Osteocyte (in vitro differentiated cells): ENCODE data around the gene ATOSA. TPM values are rescaled to one million over a fixed set of nuclear protein-coding genes. Genes with fewer than 3 reads are reported as not detected.

Experiments
- DNase-seq: peaks from one replicate; pipeline ENCODE4 v3.0.0; 2021; ENCODE audit warnings: mixed read lengths; ENCODE audit not compliant: unreplicated experiment; ENCODE audit errors: extremely low spot score
- H3K27ac Mint-ChIP-seq: one replicate; pipeline ENCODE4 v1.8.0; 2021; ENCODE audit warnings: mild to moderate bottlenecking, mixed read lengths; ENCODE audit not compliant: unreplicated experiment
- H3K27me3 Mint-ChIP-seq: one replicate; pipeline ENCODE4 v1.8.0; 2021; ENCODE audit warnings: mixed read lengths; ENCODE audit not compliant: unreplicated experiment
- H3K36me3 Mint-ChIP-seq: one replicate; pipeline ENCODE4 v1.8.0; 2021; ENCODE audit warnings: mixed read lengths; ENCODE audit not compliant: unreplicated experiment
- H3K4me1 Mint-ChIP-seq: one replicate; pipeline ENCODE4 v1.8.0; 2021; ENCODE audit warnings: mixed read lengths; ENCODE audit not compliant: unreplicated experiment
- H3K4me3 Mint-ChIP-seq: one replicate; pipeline ENCODE4 v1.8.0; 2021; ENCODE audit warnings: mild to moderate bottlenecking, moderate library complexity, mixed read lengths; ENCODE audit not compliant: unreplicated experiment
- H3K9me3 Mint-ChIP-seq: one replicate; pipeline ENCODE4 v1.8.0; 2021; ENCODE audit warnings: mixed read lengths; ENCODE audit not compliant: unreplicated experiment
- CTCF ChIP-seq: fragments of 200-600 bp; sonication (generic); IDR thresholded peaks from 2 replicates; pipeline ENCODE4 v1.5.0; 2021; ENCODE audit warnings: antibody characterized with exemption, mild to moderate bottlenecking, moderate library complexity
- total RNA-seq: library from RNA; stranded (reverse); gene quantifications from 2 replicates; pipeline ENCODE4 v1.2.1, GENCODE V29; 2021

The ATOSA gene
- total RNA-seq, 1 donor from 2014 or later = 33.6 TPM

GRCh38 chr15:52673734-52674133 is 5.5 kb downstream of the ATOSA start:
- Mint-ChIP-seq H3K9me3 (no peaks in the 10 kb centered on the region), H3K4me1 (peaks cover 23% of the 10 kb centered on the region), H3K4me3 (no peak overlapping the region), H3K36me3 (peaks cover 48% of the 10 kb centered on the region), H3K27me3 (no peaks in the 10 kb centered on the region), H3K27ac (no peak overlapping the region)
- TF ChIP-seq CTCF = no peak
- no peak for DNase-seq

- TF ChIP-seq CTCF = no peak
- H3K9me3 Mint-ChIP-seq = no peaks in the 10 kb centered on the region
- H3K36me3 Mint-ChIP-seq = peaks cover 48% of the 10 kb centered on the region
- no peak for DNase-seq
- no peaks in the 10 kb centered on the region for H3K27me3 Mint-ChIP-seq
- peaks cover 23% of the 10 kb centered on the region for H3K4me1 Mint-ChIP-seq
- no peak overlapping the region for H3K27ac Mint-ChIP-seq
- no peak overlapping the region for H3K4me3 Mint-ChIP-seq
Observed at GRCh38 chr15:52673312-52673711, 5.9 kb downstream of the ATOSA start.

GRCh38 chr15:52672661-52673060 is 6.5 kb downstream of the ATOSA start:
- peaks cover 55% of the 10 kb centered on the region for H3K36me3 Mint-ChIP-seq
- no peaks in the 10 kb centered on the region for H3K27me3 Mint-ChIP-seq
- no peak overlapping the region for H3K27ac Mint-ChIP-seq
- TF ChIP-seq CTCF = no peak
- no peak overlapping the region for H3K4me3 Mint-ChIP-seq
- H3K9me3 Mint-ChIP-seq = no peaks in the 10 kb centered on the region
- no peak for DNase-seq
- peaks cover 20% of the 10 kb centered on the region for H3K4me1 Mint-ChIP-seq

GRCh38 chr15:52670087-52670486 is 9.1 kb downstream of the ATOSA start:
- Mint-ChIP-seq H3K27ac (no peak overlapping the region), H3K27me3 (no peaks in the 10 kb centered on the region), H3K4me3 (no peak overlapping the region), H3K36me3 (peaks cover 60% of the 10 kb centered on the region), H3K4me1 (peaks cover 2% of the 10 kb centered on the region), H3K9me3 (no peaks in the 10 kb centered on the region)
- DNase-seq = no peak
- TF ChIP-seq CTCF = no peak

- no peak for DNase-seq
- no peak for TF ChIP-seq CTCF
- peaks cover 67% of the 10 kb centered on the region for H3K36me3 Mint-ChIP-seq
- H3K9me3 Mint-ChIP-seq = no peaks in the 10 kb centered on the region
- no peak overlapping the region for H3K4me3 Mint-ChIP-seq
- no peak overlapping the region for H3K27ac Mint-ChIP-seq
- no peaks in the 10 kb centered on the region for H3K27me3 Mint-ChIP-seq
- H3K4me1 Mint-ChIP-seq = peaks cover 2% of the 10 kb centered on the region
Observed at GRCh38 chr15:52668133-52668532, 11.1 kb downstream of the ATOSA start.
